GM12865 (cell line): ENCODE data around the gene UNC5A.

Source experiments
- DNase-seq: peaks from one replicate; pipeline ENCODE4 v3.0.0; 2010; ENCODE audit warnings: low read depth
- H3K4me3 ChIP-seq: 2 replicates; pipeline ENCODE4 v1.5.1; 2011; ENCODE audit warnings: mild to moderate bottlenecking, low read depth, low read length, control low read depth
- CTCF ChIP-seq: IDR thresholded peaks from 2 replicates; pipeline ENCODE4 v1.5.1; 2011; ENCODE audit warnings: low read length, control low read depth, low read depth, inconsistent platforms; ENCODE audit not compliant: insufficient read depth; ENCODE audit errors: missing control alignments

Gene UNC5A

DNA sequence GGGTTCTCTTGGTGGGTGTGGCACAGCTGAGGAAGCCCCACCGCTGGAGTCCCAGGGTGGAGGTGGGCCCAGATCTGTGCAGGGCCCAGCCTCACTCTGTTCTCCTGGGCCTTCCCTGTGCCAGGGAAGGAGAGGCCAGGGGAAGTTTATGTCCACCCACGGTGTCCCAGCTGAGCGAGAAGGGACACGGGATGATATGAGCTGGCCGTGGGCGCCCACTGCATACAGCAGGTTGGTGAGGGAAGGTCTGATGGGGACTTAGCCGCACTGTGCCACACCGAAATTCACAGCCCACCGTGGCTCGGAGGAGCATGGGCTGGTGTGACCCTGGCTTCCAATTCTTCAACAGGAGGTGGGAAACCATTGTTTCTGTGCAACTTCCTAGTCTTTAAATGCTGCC, 33.9 kb downstream of the UNC5A start:
- H3K4me3 ChIP-seq, result no peak overlapping the region
- DNase-seq, result no peak

DNA sequence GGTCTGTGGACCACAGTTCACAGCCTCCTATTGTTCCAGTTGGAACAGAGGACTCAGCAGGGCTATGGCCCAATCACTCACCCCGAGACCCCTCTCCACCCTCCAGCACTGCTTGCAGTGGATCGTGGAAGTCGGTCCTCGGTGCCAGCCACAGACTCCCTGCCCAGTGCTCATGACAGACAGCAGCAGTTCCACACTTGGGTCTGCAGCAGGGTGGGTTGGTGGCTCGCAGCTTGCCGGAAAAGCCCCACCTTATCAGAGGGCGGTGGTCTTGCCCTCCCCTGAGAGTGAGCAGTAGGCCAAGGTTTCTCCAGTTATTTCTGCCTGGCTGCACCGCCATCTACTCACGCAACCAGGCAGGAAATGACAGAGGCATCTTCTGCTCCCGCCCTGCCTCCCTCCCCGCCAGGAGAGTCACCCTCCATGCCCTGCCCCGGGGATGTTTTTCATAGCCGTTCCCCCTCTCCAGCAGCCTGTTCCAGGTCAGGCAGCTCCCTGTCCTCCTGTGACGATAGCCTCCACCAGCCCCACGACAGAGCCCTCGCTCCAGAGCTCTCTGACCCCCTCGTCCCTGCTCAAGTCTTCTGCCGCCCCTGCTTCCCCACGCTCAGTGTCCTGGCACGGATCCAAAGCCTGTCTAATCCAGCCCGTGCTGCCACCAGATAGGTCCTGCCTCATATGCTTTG, 34.5 kb downstream of the UNC5A start:
- no peak for TF ChIP-seq CTCF
- H3K4me3 ChIP-seq, result no peak overlapping the region
- no peak for DNase-seq

More for the DNA sequence above, 33.9 kb downstream of the UNC5A start:
- no peak for TF ChIP-seq CTCF

DNA sequence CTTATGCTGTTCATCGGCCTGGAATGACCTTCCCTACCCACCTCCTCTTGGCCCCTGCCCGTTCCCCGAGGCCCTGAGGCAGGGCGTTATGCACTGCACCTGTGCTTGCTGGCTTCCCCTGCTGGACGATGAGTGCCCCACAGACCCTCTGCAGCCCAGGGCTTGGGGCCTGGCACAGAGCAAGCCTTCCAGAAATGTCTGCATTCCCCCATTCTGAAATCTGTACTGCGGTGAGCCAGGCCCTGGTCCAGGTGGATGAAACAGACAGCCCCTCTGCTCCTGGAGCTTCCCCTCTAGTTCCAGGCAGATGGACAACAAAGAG, 35.0 kb downstream of the UNC5A start:
- no peak for TF ChIP-seq CTCF
- no peak for DNase-seq
- H3K4me3 ChIP-seq, result no peak overlapping the region

- peak; percentile 9 for DNase-seq
- no peak overlapping the region for H3K4me3 ChIP-seq
- no peak for TF ChIP-seq CTCF
These were observed 36.2 kb downstream of the UNC5A start for GRCh38 chr5:176846335-176847140.

- H3K4me3 ChIP-seq, result no peak overlapping the region
- DNase-seq, result no peak
- TF ChIP-seq CTCF, result no peak
These were observed 36.8 kb downstream of the UNC5A start for GRCh38 chr5:176847148-176847547.

GRCh38 chr5:176847726-176848290, 37.4 kb downstream of the UNC5A start:
- H3K4me3 ChIP-seq, result no peak overlapping the region
- TF ChIP-seq CTCF, result no peak
- DNase-seq, result no peak
